ENCODE data around the gene LIMA1. TPM values are rescaled to one million over a fixed set of nuclear protein-coding genes. Genes with fewer than 3 reads are reported as not detected.

LIMA1 gene
- total and polyA plus RNA-seq, 2 donors = 46.9 to 120 TPM

DNA sequence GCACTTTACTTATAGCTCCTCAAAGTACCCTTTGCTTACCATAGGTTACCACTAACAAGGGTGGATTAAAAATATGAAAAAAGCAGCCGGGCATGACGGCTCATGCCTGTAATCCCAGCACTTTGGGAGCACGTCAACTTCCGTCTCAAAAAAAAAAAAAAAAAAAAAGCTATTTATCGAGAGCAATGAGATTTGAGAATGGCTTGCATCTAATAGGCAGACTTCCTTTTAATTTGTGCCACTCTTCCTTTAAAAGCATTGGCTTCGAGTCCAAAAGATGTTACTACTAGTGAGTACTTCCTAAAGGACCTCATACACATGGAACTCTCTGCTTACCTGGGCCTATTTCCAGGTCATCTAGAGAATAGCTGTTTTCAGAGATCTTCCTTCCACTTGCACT is 77.7 kb downstream of the LIMA1 start:
- Histone ChIP-seq H3K4me3 (ENCODE audit: low read length in 2 of 2) (no peak overlapping the region), H3K9me3 (ENCODE audit: control insufficient read depth in 2 of 2, insufficient read depth in 1 of 2, low read length in 1 of 2) (no peaks in the 10 kb centered on the region), H3K4me1 (ENCODE audit: control insufficient read depth in 2 of 2, insufficient read depth in 2 of 2, low read length in 2 of 2) (no peaks in the 10 kb centered on the region), H3K27ac (ENCODE audit: low read depth in 1 of 2, low read length in 1 of 2) (no peak overlapping the region), H3K27me3 (ENCODE audit: control insufficient read depth in 2 of 2, insufficient read depth in 1 of 2, low read length in 1 of 2) (no peaks in the 10 kb centered on the region), H3K36me3 (ENCODE audit: control insufficient read depth in 2 of 2, insufficient read depth in 2 of 2, low read length in 1 of 2) (peaks cover 6 to 18% of the 10 kb centered on the region in 2 donors)
- WGBS = over 99% methylated on average over 6 of the region's 6 CpGs
- no peak for DNase-seq (ENCODE audit: low read depth in 6 of 9, low spot score in 9 of 9)

DNA sequence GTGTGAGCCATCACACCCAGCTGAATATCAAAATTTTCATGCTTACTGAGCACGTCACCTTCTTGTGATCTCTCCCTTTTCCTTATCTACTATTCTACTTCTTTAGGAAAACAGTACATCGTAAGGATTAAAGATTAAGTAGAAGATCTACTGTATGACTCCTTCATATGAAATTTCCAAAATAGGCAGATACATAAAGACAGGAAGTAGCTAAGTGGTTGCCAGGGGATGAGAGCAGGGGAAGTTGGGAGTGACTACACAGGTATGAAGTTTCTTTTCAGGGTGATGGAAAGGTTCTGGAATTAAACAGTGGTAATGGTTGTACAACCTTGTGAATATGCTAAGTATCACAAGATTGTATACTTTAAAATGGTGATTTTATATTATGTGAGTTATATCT is 79.6 kb downstream of the LIMA1 start:
- Histone ChIP-seq H3K27me3 (ENCODE audit: control insufficient read depth in 2 of 2, insufficient read depth in 1 of 2, low read length in 1 of 2) (no peaks in the 10 kb centered on the region), H3K4me1 (ENCODE audit: control insufficient read depth in 2 of 2, insufficient read depth in 2 of 2, low read length in 2 of 2) (no peaks in the 10 kb centered on the region), H3K4me3 (ENCODE audit: low read length in 2 of 2) (no peak overlapping the region), H3K9me3 (ENCODE audit: control insufficient read depth in 2 of 2, insufficient read depth in 1 of 2, low read length in 1 of 2) (no peaks in the 10 kb centered on the region), H3K27ac (ENCODE audit: low read depth in 1 of 2, low read length in 1 of 2) (no peak overlapping the region), H3K36me3 (ENCODE audit: control insufficient read depth in 2 of 2, insufficient read depth in 2 of 2, low read length in 1 of 2) (peaks cover 9 to 29% of the 10 kb centered on the region in 2 donors)
- WGBS = 97% methylated on average over 2 of the region's 2 CpGs
- no peak for DNase-seq (ENCODE audit: low read depth in 6 of 9, low spot score in 9 of 9)

DNA sequence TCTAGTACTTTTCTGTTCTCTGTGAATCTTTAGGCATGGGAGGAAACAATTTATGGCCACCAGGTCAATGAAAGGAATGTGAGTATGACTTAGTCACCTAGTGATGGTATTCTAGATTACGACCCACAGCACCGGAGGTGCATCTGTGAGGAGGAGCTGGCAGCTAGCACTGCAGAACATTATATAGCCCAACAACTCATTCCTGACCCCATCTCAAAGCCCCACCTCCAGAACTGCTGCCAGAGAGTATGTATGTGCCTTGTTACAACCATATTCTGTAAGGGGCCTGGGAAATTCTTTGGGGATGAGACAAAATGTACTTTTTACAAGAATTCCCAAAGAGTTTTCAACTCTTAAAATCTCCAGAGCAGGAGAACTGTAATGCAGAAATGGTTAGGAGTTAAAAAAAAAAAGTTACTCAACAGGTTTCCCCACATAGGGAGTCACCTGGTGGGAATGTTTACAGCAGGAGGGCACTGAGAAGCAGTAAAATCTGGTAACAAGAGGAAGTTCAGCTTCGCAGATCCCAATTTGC is 81.3 kb downstream of the LIMA1 start:
- H3K27ac ChIP-seq (ENCODE audit: low read depth in 1 of 2, low read length in 1 of 2) = no peak overlapping the region
- H3K4me1 ChIP-seq (ENCODE audit: control insufficient read depth in 2 of 2, insufficient read depth in 2 of 2, low read length in 2 of 2) = no peaks in the 10 kb centered on the region
- DNase-seq (ENCODE audit: low read depth in 6 of 9, low spot score in 9 of 9) = no peak
- H3K4me3 ChIP-seq (ENCODE audit: low read length in 2 of 2) = no peak overlapping the region
- no peaks in the 10 kb centered on the region for H3K27me3 ChIP-seq (ENCODE audit: control insufficient read depth in 2 of 2, insufficient read depth in 1 of 2, low read length in 1 of 2)
- WGBS = 90% methylated on average over 3 of the region's 3 CpGs
- no peaks in the 10 kb centered on the region for H3K9me3 ChIP-seq (ENCODE audit: control insufficient read depth in 2 of 2, insufficient read depth in 1 of 2, low read length in 1 of 2)
- peaks cover 9 to 35% of the 10 kb centered on the region in 2 donors for H3K36me3 ChIP-seq (ENCODE audit: control insufficient read depth in 2 of 2, insufficient read depth in 2 of 2, low read length in 1 of 2)

- no peaks in the 10 kb centered on the region for H3K27me3 ChIP-seq (ENCODE audit: control insufficient read depth in 2 of 2, insufficient read depth in 1 of 2, low read length in 1 of 2)
- no peaks in the 10 kb centered on the region for H3K4me1 ChIP-seq (ENCODE audit: control insufficient read depth in 2 of 2, insufficient read depth in 2 of 2, low read length in 2 of 2)
- 95% methylated on average over 2 of the region's 2 CpGs for WGBS
- H3K27ac ChIP-seq (ENCODE audit: low read depth in 1 of 2, low read length in 1 of 2) = peak overlapping the region in 1 of 2 donors; percentile 31
- peaks cover 9 to 38% of the 10 kb centered on the region in 2 donors for H3K36me3 ChIP-seq (ENCODE audit: control insufficient read depth in 2 of 2, insufficient read depth in 2 of 2, low read length in 1 of 2)
- H3K9me3 ChIP-seq (ENCODE audit: control insufficient read depth in 2 of 2, insufficient read depth in 1 of 2, low read length in 1 of 2) = no peaks in the 10 kb centered on the region
- no peak overlapping the region for H3K4me3 ChIP-seq (ENCODE audit: low read length in 2 of 2)
- no peak for DNase-seq (ENCODE audit: low read depth in 6 of 9, low spot score in 9 of 9)
Measured at GRCh38 chr12:50200552-50201273, 82.6 kb downstream of the LIMA1 start.

DNA sequence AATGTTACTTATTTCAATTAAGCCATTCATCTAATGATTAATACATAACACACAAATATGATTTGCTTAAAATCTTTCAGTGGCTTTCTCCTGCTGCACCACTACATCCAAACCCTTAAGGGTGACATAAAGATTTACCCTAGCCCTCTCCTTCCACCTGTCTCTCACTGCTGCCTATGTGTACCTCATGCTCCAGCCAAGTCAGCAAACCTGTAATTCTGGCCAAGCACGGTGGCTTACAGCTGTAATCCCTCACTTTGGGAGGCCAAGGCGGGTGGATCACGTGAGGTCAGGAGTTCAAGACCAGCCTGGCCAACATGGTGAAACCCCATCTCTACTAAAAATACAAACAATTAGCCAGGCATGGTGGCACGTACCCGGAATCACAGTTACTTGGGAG is 84.5 kb downstream of the LIMA1 start:
- 97% methylated on average over 5 of the region's 5 CpGs for WGBS
- DNase-seq (ENCODE audit: low read depth in 6 of 9, low spot score in 9 of 9) = no peak
- Histone ChIP-seq H3K27ac (ENCODE audit: low read depth in 1 of 2, low read length in 1 of 2) (no peak overlapping the region), H3K36me3 (ENCODE audit: control insufficient read depth in 2 of 2, insufficient read depth in 2 of 2, low read length in 1 of 2) (peaks cover 4 to 31% of the 10 kb centered on the region in 2 donors), H3K4me1 (ENCODE audit: control insufficient read depth in 2 of 2, insufficient read depth in 2 of 2, low read length in 2 of 2) (no peaks in the 10 kb centered on the region), H3K4me3 (ENCODE audit: low read length in 2 of 2) (no peak overlapping the region), H3K9me3 (ENCODE audit: control insufficient read depth in 2 of 2, insufficient read depth in 1 of 2, low read length in 1 of 2) (no peaks in the 10 kb centered on the region), H3K27me3 (ENCODE audit: control insufficient read depth in 2 of 2, insufficient read depth in 1 of 2, low read length in 1 of 2) (no peaks in the 10 kb centered on the region)

DNA sequence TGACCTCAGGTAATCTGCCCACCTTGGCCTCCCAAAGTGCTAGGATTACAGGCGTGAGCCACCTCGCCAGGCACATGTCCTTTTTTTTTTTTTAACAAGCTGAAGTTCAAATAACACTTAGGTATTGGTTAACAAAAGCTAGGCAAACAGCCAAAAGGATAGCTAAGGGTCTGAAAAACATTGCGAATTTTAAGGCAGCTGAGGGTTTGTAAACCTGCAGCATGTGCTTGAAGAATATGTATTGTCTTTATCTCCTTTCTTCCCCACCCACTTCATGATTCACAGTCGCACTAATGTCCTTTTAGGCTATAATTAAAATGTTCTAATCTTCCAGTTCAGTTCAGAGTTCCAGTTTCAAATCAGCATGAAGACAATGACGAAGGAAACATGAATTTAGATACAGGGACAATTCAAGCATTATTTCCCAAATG is 86.0 kb downstream of the LIMA1 start:
- Histone ChIP-seq H3K27ac (ENCODE audit: low read depth in 1 of 2, low read length in 1 of 2) (no peak overlapping the region), H3K27me3 (ENCODE audit: control insufficient read depth in 2 of 2, insufficient read depth in 1 of 2, low read length in 1 of 2) (no peaks in the 10 kb centered on the region), H3K36me3 (ENCODE audit: control insufficient read depth in 2 of 2, insufficient read depth in 2 of 2, low read length in 1 of 2) (peaks cover 4 to 28% of the 10 kb centered on the region in 2 donors), H3K9me3 (ENCODE audit: control insufficient read depth in 2 of 2, insufficient read depth in 1 of 2, low read length in 1 of 2) (no peaks in the 10 kb centered on the region), H3K4me1 (ENCODE audit: control insufficient read depth in 2 of 2, insufficient read depth in 2 of 2, low read length in 2 of 2) (no peaks in the 10 kb centered on the region), H3K4me3 (ENCODE audit: low read length in 2 of 2) (no peak overlapping the region)
- 95% methylated on average over 5 of the region's 5 CpGs for WGBS
- no peak for DNase-seq (ENCODE audit: low read depth in 6 of 9, low spot score in 9 of 9)

- H3K9me3 ChIP-seq (ENCODE audit: control insufficient read depth in 2 of 2, insufficient read depth in 1 of 2, low read length in 1 of 2) = no peaks in the 10 kb centered on the region
- H3K27me3 ChIP-seq (ENCODE audit: control insufficient read depth in 2 of 2, insufficient read depth in 1 of 2, low read length in 1 of 2) = no peaks in the 10 kb centered on the region
- DNase-seq (ENCODE audit: low read depth in 6 of 9, low spot score in 9 of 9) = no peak
- H3K27ac ChIP-seq (ENCODE audit: low read depth in 1 of 2, low read length in 1 of 2) = no peak overlapping the region
- no peak overlapping the region for H3K4me3 ChIP-seq (ENCODE audit: low read length in 2 of 2)
- H3K4me1 ChIP-seq (ENCODE audit: control insufficient read depth in 2 of 2, insufficient read depth in 2 of 2, low read length in 2 of 2) = no peaks in the 10 kb centered on the region
- 92% methylated on average over 4 of the region's 4 CpGs for WGBS
- H3K36me3 ChIP-seq (ENCODE audit: control insufficient read depth in 2 of 2, insufficient read depth in 2 of 2, low read length in 1 of 2) = peaks cover 4 to 31% of the 10 kb centered on the region in 2 donors
Measured at GRCh38 chr12:50196537-50196936, 86.8 kb downstream of the LIMA1 start.

DNA sequence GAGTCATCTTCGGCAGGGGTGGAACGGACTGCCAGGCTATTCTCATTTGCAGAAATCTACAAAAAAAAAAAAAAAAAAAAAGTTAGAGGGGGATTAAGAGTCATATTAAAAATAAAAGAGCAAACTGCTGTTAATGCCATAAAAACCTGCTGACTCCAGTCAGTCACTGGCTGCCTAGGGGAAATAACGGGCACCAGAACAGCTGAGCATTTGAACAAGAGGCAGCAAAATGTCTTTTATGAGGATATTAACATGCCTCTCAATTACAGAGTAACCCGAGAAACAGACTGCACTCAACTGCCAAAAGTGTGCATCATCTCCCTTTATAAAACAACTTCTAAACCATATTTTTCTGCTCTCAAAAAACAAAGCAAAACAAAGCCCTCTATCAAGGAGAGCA is 87.5 kb downstream of the LIMA1 start:
- 94% methylated on average over 4 of the region's 4 CpGs for WGBS

GRCh38 chr12:50192908-50193307 is 90.4 kb downstream of the LIMA1 start:
- peaks cover 0 to 13% of the 10 kb centered on the region in 2 donors for H3K36me3 ChIP-seq (ENCODE audit: control insufficient read depth in 2 of 2, insufficient read depth in 2 of 2, low read length in 1 of 2)
- WGBS = 90% methylated on average over 5 of the region's 5 CpGs

More for the DNA sequence above, 87.5 kb downstream of the LIMA1 start:
- no peak overlapping the region for H3K4me3 ChIP-seq (ENCODE audit: low read length in 2 of 2)
- no peaks in the 10 kb centered on the region for H3K9me3 ChIP-seq (ENCODE audit: control insufficient read depth in 2 of 2, insufficient read depth in 1 of 2, low read length in 1 of 2)
- no peak for DNase-seq (ENCODE audit: low read depth in 6 of 9, low spot score in 9 of 9)
- H3K27ac ChIP-seq (ENCODE audit: low read depth in 1 of 2, low read length in 1 of 2) = no peak overlapping the region
- H3K4me1 ChIP-seq (ENCODE audit: control insufficient read depth in 2 of 2, insufficient read depth in 2 of 2, low read length in 2 of 2) = no peaks in the 10 kb centered on the region
- peaks cover 4 to 29% of the 10 kb centered on the region in 2 donors for H3K36me3 ChIP-seq (ENCODE audit: control insufficient read depth in 2 of 2, insufficient read depth in 2 of 2, low read length in 1 of 2)
- H3K27me3 ChIP-seq (ENCODE audit: control insufficient read depth in 2 of 2, insufficient read depth in 1 of 2, low read length in 1 of 2) = no peaks in the 10 kb centered on the region

More at GRCh38 chr12:50192908-50193307, 90.4 kb downstream of the LIMA1 start:
- Histone ChIP-seq H3K27me3 (ENCODE audit: control insufficient read depth in 2 of 2, insufficient read depth in 1 of 2, low read length in 1 of 2) (no peaks in the 10 kb centered on the region), H3K4me3 (ENCODE audit: low read length in 2 of 2) (no peak overlapping the region), H3K4me1 (ENCODE audit: control insufficient read depth in 2 of 2, insufficient read depth in 2 of 2, low read length in 2 of 2) (peaks cover 0 to 4% of the 10 kb centered on the region in 2 donors), H3K9me3 (ENCODE audit: control insufficient read depth in 2 of 2, insufficient read depth in 1 of 2, low read length in 1 of 2) (no peaks in the 10 kb centered on the region), H3K27ac (ENCODE audit: low read depth in 1 of 2, low read length in 1 of 2) (no peak overlapping the region)
- no peak for DNase-seq (ENCODE audit: low read depth in 6 of 9, low spot score in 9 of 9)

All from thymus (tissue), 11 donors.